Measurements from ENCODE around the gene RPS4Y2. TPM values are rescaled to one million over a fixed set of nuclear protein-coding genes. Genes with fewer than 3 reads are reported as not detected.

Gene RPS4Y2
- not detected for total RNA-seq

DNA sequence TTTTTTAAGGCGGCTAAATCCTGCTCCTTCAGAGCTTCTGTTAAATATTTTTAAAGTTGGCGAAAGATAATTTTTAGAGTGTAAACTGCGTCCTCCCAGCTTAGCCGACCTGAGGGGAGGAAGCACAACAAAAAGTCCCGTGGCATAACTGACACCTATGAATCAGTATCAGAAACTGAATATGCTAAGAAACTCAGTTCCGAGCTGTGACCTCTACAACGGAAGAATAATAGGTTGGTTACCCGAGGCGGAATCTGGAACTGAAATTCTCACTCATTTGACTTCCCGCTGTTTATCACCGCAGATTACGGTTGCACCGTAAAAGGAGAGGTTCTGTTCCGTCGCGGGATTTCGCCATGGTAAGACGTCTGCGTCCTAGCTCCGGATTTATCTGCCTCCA is at the start of gene RPS4Y2:
Gene RPS4Y2 (plus strand): TSS at position 301 of the 400 bp plus-strand sequence. CDS start 56 bp downstream, at position 357.

Other genes starting within 250 kb of the RPS4Y2 start
- not detected for gene EIF1AY, start 180.3 kb upstream of the RPS4Y2 start, total RNA-seq

Measured in metanephros (tissue), 1 donor.